ENCODE results near the gene FBXO34. TPM values are rescaled to one million over a fixed set of nuclear protein-coding genes. Genes with fewer than 3 reads are reported as not detected.

FBXO34 gene
- total RNA-seq, 2 experiments from 2014 or later: 28.3 to 29.7 TPM

DNA sequence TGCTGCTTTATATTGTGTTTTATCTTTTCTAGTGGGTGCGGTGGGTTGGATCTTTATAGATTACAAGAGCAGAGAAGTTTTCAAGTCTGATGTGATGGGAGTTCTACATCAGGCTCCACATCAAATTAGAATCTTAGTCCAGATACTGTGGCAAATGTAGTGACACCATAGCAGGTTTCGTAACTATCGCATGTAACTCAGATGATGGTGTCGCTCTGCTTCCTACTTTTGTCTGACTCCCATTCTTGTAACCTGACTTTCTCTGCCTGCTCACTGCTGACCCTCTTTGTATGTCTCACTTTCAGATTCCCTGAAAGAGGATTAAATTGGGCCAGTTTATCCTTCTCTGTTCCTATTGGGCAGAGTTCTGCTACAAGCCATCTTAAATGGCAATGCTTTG lies 22.8 kb upstream of the FBXO34 start:
- no peak overlapping the region for H3K27ac Mint-ChIP-seq
- CTCF ChIA-PET: no interaction called here
- no peak for ATAC-seq (ENCODE audit: poor library complexity)

DNA sequence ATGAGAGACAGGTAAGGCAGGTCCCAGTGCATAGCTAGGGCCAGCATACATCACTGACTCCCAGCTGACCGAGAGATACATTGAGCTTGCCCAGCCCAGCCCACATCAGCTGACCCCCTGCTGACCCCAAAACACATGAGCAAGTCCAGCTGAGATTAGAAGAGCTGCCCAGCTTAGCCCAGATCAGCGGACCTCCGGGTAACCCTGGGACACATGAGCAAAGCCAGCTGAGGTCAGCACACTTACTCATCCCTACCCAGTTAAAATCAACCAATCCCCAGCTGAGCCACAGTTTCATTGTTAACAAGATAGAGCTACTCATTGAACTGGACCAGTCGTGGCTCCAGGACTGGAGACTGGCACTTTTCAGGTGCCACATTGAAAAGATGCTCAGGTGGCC lies 21.8 kb upstream of the FBXO34 start:
- POLR2A ChIA-PET: no interaction called here
- Mint-ChIP-seq H3K9me3 (no peaks in the 10 kb centered on the region), H3K4me3 (no peak overlapping the region), H3K27ac (no peak overlapping the region), H3K27me3 (peaks cover 35% of the 10 kb centered on the region), H3K36me3 (ENCODE audit: low read depth) (no peaks in the 10 kb centered on the region), H3K4me1 (ENCODE audit: low read depth) (no peaks in the 10 kb centered on the region)
- TF ChIP-seq, protein P1, sequence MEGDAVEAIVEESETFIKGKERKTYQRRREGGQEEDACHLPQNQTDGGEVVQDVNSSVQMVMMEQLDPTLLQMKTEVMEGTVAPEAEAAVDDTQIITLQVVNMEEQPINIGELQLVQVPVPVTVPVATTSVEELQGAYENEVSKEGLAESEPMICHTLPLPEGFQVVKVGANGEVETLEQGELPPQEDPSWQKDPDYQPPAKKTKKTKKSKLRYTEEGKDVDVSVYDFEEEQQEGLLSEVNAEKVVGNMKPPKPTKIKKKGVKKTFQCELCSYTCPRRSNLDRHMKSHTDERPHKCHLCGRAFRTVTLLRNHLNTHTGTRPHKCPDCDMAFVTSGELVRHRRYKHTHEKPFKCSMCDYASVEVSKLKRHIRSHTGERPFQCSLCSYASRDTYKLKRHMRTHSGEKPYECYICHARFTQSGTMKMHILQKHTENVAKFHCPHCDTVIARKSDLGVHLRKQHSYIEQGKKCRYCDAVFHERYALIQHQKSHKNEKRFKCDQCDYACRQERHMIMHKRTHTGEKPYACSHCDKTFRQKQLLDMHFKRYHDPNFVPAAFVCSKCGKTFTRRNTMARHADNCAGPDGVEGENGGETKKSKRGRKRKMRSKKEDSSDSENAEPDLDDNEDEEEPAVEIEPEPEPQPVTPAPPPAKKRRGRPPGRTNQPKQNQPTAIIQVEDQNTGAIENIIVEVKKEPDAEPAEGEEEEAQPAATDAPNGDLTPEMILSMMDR (IDR thresholded peaks at IDR 0.05): no peak
- CTCF ChIA-PET: no interaction called here
- Histone ChIP-seq H3K36me3 (ENCODE audit: insufficient read depth, low read length) (no peaks in the 10 kb centered on the region), H3K27me3 (ENCODE audit: control insufficient read depth in 1 of 2, insufficient read depth in 2 of 2, low read length in 2 of 2) (peaks cover 0 to 5% of the 10 kb centered on the region in 2 experiments), H3K4me1 (ENCODE audit: insufficient read depth, low read length) (no peaks in the 10 kb centered on the region), H3K4me3 (ENCODE audit: low read length) (no peak overlapping the region), H3K9me3 (ENCODE audit: control insufficient read depth in 1 of 2, insufficient read depth in 1 of 2, low read length in 2 of 2) (no peaks in the 10 kb centered on the region), H3K27ac (ENCODE audit: low read depth in 1 of 2, low read length in 2 of 2) (no peak overlapping the region)
- intact Hi-C loops (cut with DNase I, micrococcal nuclease): loop anchor here (10.0 kb wide), 1 partner anchor 1225 kb away; no protein-coding TSS in a partner anchor
- ATAC-seq (ENCODE audit: poor library complexity): no peak
- no peak for DNase-seq

More for the DNA sequence above, 22.8 kb upstream of the FBXO34 start:
- Histone ChIP-seq H3K27me3 (ENCODE audit: control insufficient read depth in 1 of 2, insufficient read depth in 2 of 2, low read length in 2 of 2) (peaks cover 0 to 5% of the 10 kb centered on the region in 2 experiments), H3K4me1 (ENCODE audit: insufficient read depth, low read length) (no peaks in the 10 kb centered on the region), H3K27ac (ENCODE audit: low read depth in 1 of 2, low read length in 2 of 2) (no peak overlapping the region), H3K9me3 (ENCODE audit: control insufficient read depth in 1 of 2, insufficient read depth in 1 of 2, low read length in 2 of 2) (no peaks in the 10 kb centered on the region), H3K4me3 (ENCODE audit: low read length) (no peak overlapping the region), H3K36me3 (ENCODE audit: insufficient read depth, low read length) (no peaks in the 10 kb centered on the region)
- no peak for DNase-seq
- intact Hi-C loops (cut with DNase I, micrococcal nuclease): loop anchor here (10.0 kb wide), 1 partner anchor 1226 kb away; no protein-coding TSS in a partner anchor
- H3K9me3 Mint-ChIP-seq: no peaks in the 10 kb centered on the region
- POLR2A ChIA-PET: no interaction called here
- TF ChIP-seq, protein P1 (IDR thresholded peaks at IDR 0.05): no peak
- H3K4me1 Mint-ChIP-seq (ENCODE audit: low read depth): no peaks in the 10 kb centered on the region
- no peaks in the 10 kb centered on the region for H3K36me3 Mint-ChIP-seq (ENCODE audit: low read depth)
- no peak overlapping the region for H3K4me3 Mint-ChIP-seq
- H3K27me3 Mint-ChIP-seq: peaks cover 35% of the 10 kb centered on the region

DNA sequence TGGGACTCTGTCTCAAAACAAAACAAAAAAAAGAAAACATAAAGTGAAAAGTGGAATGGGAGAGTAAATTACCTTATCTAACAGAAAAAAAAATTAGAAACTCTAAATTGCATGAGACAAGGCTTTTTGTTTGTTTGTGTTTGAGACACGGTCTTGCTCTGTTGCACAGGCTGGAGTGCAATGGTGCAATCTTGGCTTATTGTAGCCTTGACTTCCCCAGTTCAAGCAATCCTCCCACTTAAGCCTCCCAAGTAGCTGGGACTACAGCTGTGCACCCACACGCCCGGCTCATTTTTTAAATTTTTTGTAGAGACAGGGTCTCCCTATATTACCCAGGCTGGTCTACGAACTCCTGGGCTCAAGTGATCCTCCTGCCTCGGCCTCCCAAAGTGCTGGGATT lies 17.9 kb upstream of the FBXO34 start:
- intact Hi-C loops (cut with DNase I, micrococcal nuclease): no loop called here
- POLR2A ChIA-PET: no interaction called here
- no peak overlapping the region for H3K27ac Mint-ChIP-seq
- H3K9me3 ChIP-seq (ENCODE audit: control insufficient read depth in 1 of 2, insufficient read depth in 1 of 2, low read length in 2 of 2): no peaks in the 10 kb centered on the region
- H3K36me3 ChIP-seq (ENCODE audit: insufficient read depth, low read length): no peaks in the 10 kb centered on the region
- CTCF ChIA-PET: no interaction called here
- no peak for ATAC-seq (ENCODE audit: poor library complexity)
- DNase-seq: no peak
- H3K27me3 Mint-ChIP-seq: peaks cover 26% of the 10 kb centered on the region
- no peaks in the 10 kb centered on the region for H3K36me3 Mint-ChIP-seq (ENCODE audit: low read depth)
- H3K9me3 Mint-ChIP-seq: no peaks in the 10 kb centered on the region
- no peak overlapping the region for H3K4me3 Mint-ChIP-seq
- H3K27ac ChIP-seq (ENCODE audit: low read depth in 1 of 2, low read length in 2 of 2): no peak overlapping the region
- no peaks in the 10 kb centered on the region for H3K4me1 Mint-ChIP-seq (ENCODE audit: low read depth)
- TF ChIP-seq, protein P1 (IDR thresholded peaks at IDR 0.05): no peak
- H3K27me3 ChIP-seq (ENCODE audit: control insufficient read depth in 1 of 2, insufficient read depth in 2 of 2, low read length in 2 of 2): no peaks in the 10 kb centered on the region
- no peaks in the 10 kb centered on the region for H3K4me1 ChIP-seq (ENCODE audit: insufficient read depth, low read length)
- no peak overlapping the region for H3K4me3 ChIP-seq (ENCODE audit: low read length)

Data from CD4-positive, alpha-beta T cell (primary cell).